ENCODE measurements around the gene FAM181A. TPM values are rescaled to one million over a fixed set of nuclear protein-coding genes. Genes with fewer than 3 reads are reported as not detected.

The FAM181A gene
- total and polyA plus RNA-seq, 2 experiments from 2014 or later: not detected

DNA sequence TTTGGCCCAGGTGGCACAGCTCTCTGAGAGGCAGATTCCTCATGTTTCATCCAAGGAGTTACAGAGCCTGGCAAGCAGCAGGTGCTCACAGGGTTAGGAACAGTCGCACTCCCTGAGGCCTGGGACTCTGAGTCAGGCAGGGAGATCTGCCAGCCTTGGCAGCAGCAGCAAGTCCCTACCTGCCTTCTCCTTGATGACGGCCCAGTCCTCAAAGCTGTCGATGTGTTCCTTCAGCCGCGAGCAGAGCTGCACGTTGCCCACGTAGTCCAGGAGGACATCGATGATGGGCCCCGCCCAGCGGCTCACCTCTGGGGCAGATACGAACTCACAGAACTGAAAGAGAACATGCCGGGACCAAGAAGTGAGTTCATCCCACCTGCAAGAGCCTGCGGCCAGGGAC is 10.4 kb downstream of the FAM181A start:
- Histone ChIP-seq H3K9ac (no peak overlapping the region), H3K79me2 (ENCODE audit: insufficient read depth) (no peaks in the 10 kb centered on the region), H3K4me3 (no peak overlapping the region), H3K4me1 (ENCODE audit: insufficient read depth) (no peaks in the 10 kb centered on the region), H3K4me2 (ENCODE audit: unreplicated experiment) (no peak overlapping the region), H3K36me3 (ENCODE audit: low read depth) (no peaks in the 10 kb centered on the region), H3F3A (ENCODE audit: insufficient read depth) (no peaks in the 10 kb centered on the region), H3K27ac (no peak overlapping the region), H3K9me3 (ENCODE audit: low read depth) (no peaks in the 10 kb centered on the region), H3K9me2 (ENCODE audit: insufficient read depth) (no peaks in the 10 kb centered on the region), H4K20me1 (ENCODE audit: insufficient read depth) (no peaks in the 10 kb centered on the region), H3K27me3 (replicated peaks; ENCODE audit: insufficient read depth) (peaks cover 24% of the 10 kb centered on the region; the same call in 1 of the 2 replicates), H2AFZ (no peak overlapping the region)
- TF ChIP-seq EZH2phosphoT487 (IDR thresholded peaks at IDR 0.05; ENCODE audit: insufficient read depth, low read depth) (no peak), EZH2 (IDR thresholded peaks at IDR 0.05; ENCODE audit: insufficient read depth, poor library complexity, severe bottlenecking) (no peak)
- in situ Hi-C loops (cut with MboI): loop anchor here (10.0 kb wide), 1 partner anchor 197 kb away; no protein-coding TSS in a partner anchor
- 69 to 74% methylated on average over 12 of the region's 13 CpGs for WGBS, 2 experiments (ENCODE audit: low coverage in 1 of 2, low lambda C conversion rate in 2 of 2, missing lambda C conversion rate in 2 of 2)
- DNase-seq: no peak

DNA sequence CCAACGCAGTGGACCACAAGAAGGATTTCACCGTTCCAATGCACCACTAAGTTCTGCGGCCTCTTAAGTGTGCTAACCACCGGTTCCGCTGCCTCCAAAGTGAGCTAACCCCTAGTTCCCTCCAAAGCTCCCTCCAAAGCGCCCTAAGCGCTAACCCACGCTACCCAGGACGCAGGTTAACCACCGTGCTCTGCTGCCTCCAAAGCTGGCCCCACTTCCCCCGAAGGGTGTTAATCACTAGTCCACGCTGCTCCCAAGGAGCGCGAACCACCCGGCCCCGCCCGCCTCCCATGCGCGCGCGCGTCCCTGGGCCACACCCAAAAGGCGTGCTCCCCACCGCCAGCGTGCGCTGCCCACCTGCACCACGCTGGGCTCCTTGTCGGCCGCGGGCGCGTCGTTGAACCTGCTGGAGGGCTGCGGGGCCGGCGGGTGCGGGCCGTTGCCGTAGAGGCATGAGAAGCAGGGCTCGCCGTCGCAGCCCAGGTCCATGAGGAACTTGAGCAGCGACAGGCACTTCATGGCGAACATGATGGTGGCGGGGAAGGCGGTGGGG is 11.7 kb downstream of the FAM181A start:
- H4K20me1 ChIP-seq (ENCODE audit: insufficient read depth): no peaks in the 10 kb centered on the region
- peaks cover 27% of the 10 kb centered on the region; the same call in 1 of the 2 replicates for H3K27me3 ChIP-seq (replicated peaks; ENCODE audit: insufficient read depth)
- WGBS, 2 experiments (ENCODE audit: low coverage in 1 of 2, low lambda C conversion rate in 2 of 2, missing lambda C conversion rate in 2 of 2): 26 to 31% methylated on average over 45 to 46 of the region's 46 CpGs
- H3K4me1 ChIP-seq (ENCODE audit: insufficient read depth): no peaks in the 10 kb centered on the region
- DNase-seq: no peak
- no peaks in the 10 kb centered on the region for H3F3A ChIP-seq (ENCODE audit: insufficient read depth)
- TF ChIP-seq EZH2phosphoT487 (IDR thresholded peaks at IDR 0.05; ENCODE audit: insufficient read depth, low read depth): no peak
- H3K36me3 ChIP-seq (ENCODE audit: low read depth): no peaks in the 10 kb centered on the region
- no peaks in the 10 kb centered on the region for H3K9me3 ChIP-seq (ENCODE audit: low read depth)
- H3K9ac ChIP-seq: no peak overlapping the region
- no peaks in the 10 kb centered on the region for H3K9me2 ChIP-seq (ENCODE audit: insufficient read depth)
- H2AFZ ChIP-seq: peak overlapping the region; percentile 35; the same call in 1 of the 2 replicates
- no peak overlapping the region for H3K27ac ChIP-seq
- in situ Hi-C loops (cut with MboI): loop anchor here (10.0 kb wide), 1 partner anchor 196 kb away; no protein-coding TSS in a partner anchor
- no peak overlapping the region for H3K4me3 ChIP-seq
- H3K79me2 ChIP-seq (ENCODE audit: insufficient read depth): no peaks in the 10 kb centered on the region
- H3K4me2 ChIP-seq (ENCODE audit: unreplicated experiment): no peak overlapping the region

DNA sequence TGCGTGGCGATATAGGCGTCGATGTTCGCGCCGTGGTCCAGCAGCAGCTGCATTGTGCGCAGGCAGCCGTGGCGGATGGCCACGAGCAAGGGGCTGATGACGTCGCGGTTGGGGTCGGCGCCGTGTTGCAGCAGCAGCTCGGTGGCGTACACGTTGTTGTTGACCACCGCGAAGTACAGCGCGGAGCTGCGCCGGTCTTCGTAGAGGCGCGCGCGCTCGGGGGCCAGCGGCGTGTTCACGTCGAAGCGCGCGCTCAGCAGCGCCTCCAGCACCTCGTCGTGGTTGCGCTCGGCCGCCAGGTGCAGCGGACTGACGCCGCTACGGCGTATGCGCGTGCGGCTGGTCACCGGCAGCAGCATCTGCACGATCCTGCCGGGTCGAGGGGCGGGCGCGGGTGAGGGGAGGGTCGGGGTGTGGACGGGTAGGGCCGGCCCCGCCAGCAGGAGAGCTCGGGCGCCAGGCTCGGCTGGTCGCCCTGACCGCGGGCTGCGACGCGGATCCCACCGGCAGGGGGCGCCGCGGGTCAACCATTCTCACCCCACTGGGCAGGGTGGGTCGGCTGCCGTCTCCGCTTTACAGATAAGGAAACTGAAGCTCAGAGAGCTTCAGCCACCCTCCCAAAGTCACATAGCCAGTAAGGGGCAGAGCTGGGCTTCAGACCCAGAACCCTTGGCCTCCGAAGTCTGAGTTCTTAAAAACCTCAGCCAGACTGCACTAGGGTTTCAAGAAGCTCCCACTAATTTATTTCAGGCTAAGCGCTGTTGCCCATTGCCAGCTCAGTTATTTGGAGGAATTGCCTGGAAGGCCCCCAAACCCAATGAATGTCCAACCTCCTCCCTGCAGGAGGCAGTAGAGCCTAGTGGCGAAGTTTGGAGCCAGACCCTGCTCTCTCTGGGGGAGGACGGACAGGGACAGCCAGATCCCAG is 12.4 kb downstream of the FAM181A start:
- peak overlapping the region; percentile 35; the same call in 1 of the 2 replicates for H2AFZ ChIP-seq

GRCh38 chr14:93940437-93940836 is 13.3 kb downstream of the FAM181A start:
- Histone ChIP-seq H3K9ac (no peak overlapping the region), H3K36me3 (ENCODE audit: low read depth) (no peaks in the 10 kb centered on the region), H3K27me3 (replicated peaks; ENCODE audit: insufficient read depth) (peaks cover 25% of the 10 kb centered on the region; the same call in 1 of the 2 replicates), H3K4me1 (ENCODE audit: insufficient read depth) (no peaks in the 10 kb centered on the region), H3K27ac (no peak overlapping the region), H2AFZ (no peak overlapping the region), H3K9me3 (ENCODE audit: low read depth) (no peaks in the 10 kb centered on the region), H3K4me3 (no peak overlapping the region), H3K79me2 (ENCODE audit: insufficient read depth) (no peaks in the 10 kb centered on the region), H3F3A (ENCODE audit: insufficient read depth) (no peaks in the 10 kb centered on the region), H3K4me2 (ENCODE audit: unreplicated experiment) (no peak overlapping the region), H4K20me1 (ENCODE audit: insufficient read depth) (no peaks in the 10 kb centered on the region), H3K9me2 (ENCODE audit: insufficient read depth) (no peaks in the 10 kb centered on the region)
- in situ Hi-C loops (cut with MboI): loop anchor here (5.0 kb wide), 1 partner anchor 62 kb away; no protein-coding TSS in a partner anchor
- TF ChIP-seq EZH2phosphoT487 (IDR thresholded peaks at IDR 0.05; ENCODE audit: insufficient read depth, low read depth) (no peak), EZH2 (IDR thresholded peaks at IDR 0.05; ENCODE audit: insufficient read depth, poor library complexity, severe bottlenecking) (no peak)
- no peak for DNase-seq
- 82 to 85% methylated on average over 6 of the region's 6 CpGs for WGBS, 2 experiments (ENCODE audit: low coverage in 1 of 2, low lambda C conversion rate in 2 of 2, missing lambda C conversion rate in 2 of 2)

More for the DNA sequence above, 12.4 kb downstream of the FAM181A start:
- H3K36me3 ChIP-seq (ENCODE audit: low read depth): no peaks in the 10 kb centered on the region
- no peaks in the 10 kb centered on the region for H4K20me1 ChIP-seq (ENCODE audit: insufficient read depth)
- H3K79me2 ChIP-seq (ENCODE audit: insufficient read depth): no peaks in the 10 kb centered on the region
- no peak for TF ChIP-seq EZH2phosphoT487 (IDR thresholded peaks at IDR 0.05; ENCODE audit: insufficient read depth, low read depth)
- TF ChIP-seq EZH2 (IDR thresholded peaks at IDR 0.05; ENCODE audit: insufficient read depth, poor library complexity, severe bottlenecking): no peak
- H3K4me2 ChIP-seq (ENCODE audit: unreplicated experiment): no peak overlapping the region
- peaks cover 27% of the 10 kb centered on the region; the same call in 1 of the 2 replicates for H3K27me3 ChIP-seq (replicated peaks; ENCODE audit: insufficient read depth)
- H3F3A ChIP-seq (ENCODE audit: insufficient read depth): no peaks in the 10 kb centered on the region
- H3K27ac ChIP-seq: no peak overlapping the region
- no peaks in the 10 kb centered on the region for H3K4me1 ChIP-seq (ENCODE audit: insufficient read depth)
- in situ Hi-C loops (cut with MboI): loop anchor here (5.0 to 10.0 kb wide), 2 partner anchors 63 to 195 kb away; no protein-coding TSS in a partner anchor
- peak overlapping the region; percentile 33; the same call in 1 of the 2 replicates for H3K4me3 ChIP-seq
- H3K9me2 ChIP-seq (ENCODE audit: insufficient read depth): no peaks in the 10 kb centered on the region
- no peak overlapping the region for H3K9ac ChIP-seq
- 3 to 6% methylated on average over 58 to 77 of the region's 84 CpGs for WGBS, 2 experiments (ENCODE audit: low coverage in 1 of 2, low lambda C conversion rate in 2 of 2, missing lambda C conversion rate in 2 of 2)
- DNase-seq: peak; percentile 76
- H3K9me3 ChIP-seq (ENCODE audit: low read depth): no peaks in the 10 kb centered on the region
